Transverse colon (tissue), 4 donors: Measurements from ENCODE around the gene ITGB2. TPM values are rescaled to one million over a fixed set of nuclear protein-coding genes. Genes with fewer than 3 reads are reported as not detected.
A peak's percentile ranks its signal among the peaks of the same experiment; 100 is the strongest.

Source experiments
- DNase-seq: peaks from one replicate; pipeline ENCODE4 v3.0.0-alpha.2; 2019
- H3K27ac ChIP-seq, 4 donors: fragments of 200-600 bp; sonication (generic); 2 replicates each; pipeline ENCODE4 v1.5.1; 2016 to 2018; ENCODE audit warnings: inconsistent platforms in 4 of 4
- H3K27me3 ChIP-seq: fragments of 200-600 bp; sonication (generic); 2 replicates; pipeline ENCODE4 v1.5.1; 2017; ENCODE audit warnings: inconsistent platforms
- H3K36me3 ChIP-seq, 4 donors: fragments of 200-600 bp; sonication (generic); 2 replicates each; pipeline ENCODE4 v1.5.1; 2017 to 2019; ENCODE audit warnings: inconsistent platforms in 4 of 4
- H3K4me1 ChIP-seq, 4 donors: fragments of 200-600 bp; sonication (generic); 2 replicates each; pipeline ENCODE4 v1.5.1; 2017 to 2020; ENCODE audit warnings: inconsistent platforms in 4 of 4
- H3K4me3 ChIP-seq, 4 donors: fragments of 200-600 bp; sonication (generic); 1 replicate in 1 of 4; 2 replicates in 3 of 4; pipeline versions ENCODE4 v1.5.1 to v1.6.1; 2017 to 2019; ENCODE audit warnings: inconsistent platforms in 4 of 4
- H3K9me3 ChIP-seq, 2 donors: fragments of 200-600 bp; sonication (generic); 2 replicates each; pipeline ENCODE4 v1.5.1; 2017 to 2019; ENCODE audit warnings: inconsistent platforms in 2 of 2
- CTCF ChIP-seq, 5 experiments: fragments of 200-600 bp in 3 of 5; fragments of 450-650 bp in 2 of 5; sonication (generic) in 3 of 5; IDR thresholded peaks; 1 replicate in 2 of 5; 2 replicates in 3 of 5; pipeline ENCODE4 v1.5.1; 2016 to 2017; ENCODE audit warnings: antibody characterized with exemption in 5 of 5, inconsistent platforms in 3 of 5, mild to moderate bottlenecking in 2 of 5, moderate library complexity in 1 of 5
- EP300 ChIP-seq: sonication (generic); formaldehyde crosslinking; IDR thresholded peaks from one replicate; pipeline ENCODE4 v1.6.1; 2017; ENCODE audit warnings: antibody characterized with exemption, low read depth
- POLR2A ChIP-seq: fragments of 450-650 bp; IDR thresholded peaks from one replicate; pipeline ENCODE4 v1.6.1; 2016; ENCODE audit warnings: antibody characterized with exemption, mild to moderate bottlenecking, moderate library complexity
- POLR2AphosphoS5 ChIP-seq, 3 donors: sonication (generic); formaldehyde crosslinking; IDR thresholded peaks; one replicate each; pipeline ENCODE4 v1.6.1; 2016; ENCODE audit warnings: antibody characterized with exemption in 3 of 3
- WGBS, 2 donors: methylation state at CpG; one replicate each; pipeline ENCODE4 v1.1.5; 2018; ENCODE audit warnings: low coverage in 1 of 2; 5-methylcytosine and 5-hydroxymethylcytosine counted together
- in situ Hi-C, 4 donors: fragments of 200-750 bp; cut with MboI; loops; one replicate each; pipeline versions ENCODE4 v1.15.0 to v1.15.1; 2017; ENCODE audit warnings: low sequenced_read_pairs in 3 of 4, low pct_ligation_motif_present in 1 of 4, low pct_unique_long_range_greater_than_20kb in 1 of 4
- intact Hi-C: fragments of 100-400 bp; cut with DNase I; formaldehyde crosslinking; loops from one replicate; pipeline ENCODE4 v1.15.1; 2023; ENCODE audit warnings: low total_unique reads
- total RNA-seq, 4 donors: library from RNA; depleted of rRNA; stranded (reverse); fragments of >200 nt; gene quantifications; one replicate each; pipeline ENCODE4 v1.1.0, GENCODE V29; 2016

The ITGB2 gene
- total RNA-seq, 4 donors from 2014 or later = 14.2 to 32.4 (median 24.9) TPM

- no peaks in the 10 kb centered on the region for H3K27me3 ChIP-seq
- intact Hi-C loops = no loop called here
- WGBS, 2 donors = 24% methylated on average over 1 of the region's 1 CpG; no CpG with 5 or more reads in 1 of the 2 donors
- no peak for DNase-seq
- H3K9me3 ChIP-seq = no peaks in the 10 kb centered on the region
- H3K4me3 ChIP-seq = peak overlapping the region in 3 of 4 donors; percentile 10 to 39 (median 23)
- peaks cover 0 to 11% (median 4%) of the 10 kb centered on the region in 4 donors for H3K36me3 ChIP-seq
- in situ Hi-C loops = no loop called here
- peaks cover 16 to 47% (median 41%) of the 10 kb centered on the region in 4 donors for H3K4me1 ChIP-seq
- TF ChIP-seq POLR2AphosphoS5 (IDR thresholded peaks at IDR 0.05) (no peak), CTCF (IDR thresholded peaks at IDR 0.05) (no peak), EP300 (no peak), POLR2A (no peak)
- H3K27ac ChIP-seq = peak overlapping the region in 1 of 4 donors; percentile 22
These were observed 74.5 kb downstream of the ITGB2 start for GRCh38 chr21:44846224-44846484.

GRCh38 chr21:44845418-44846223 lies 75.1 kb downstream of the ITGB2 start:
- peaks cover 0 to 6% (median 2%) of the 10 kb centered on the region in 4 donors for H3K36me3 ChIP-seq
- no peak for TF ChIP-seq POLR2AphosphoS5 (IDR thresholded peaks at IDR 0.05)
- peak in 3 of 5 experiments; percentile 13 to 25 (median 19) for TF ChIP-seq CTCF (IDR thresholded peaks at IDR 0.05)
- no peaks in the 10 kb centered on the region for H3K9me3 ChIP-seq
- H3K27ac ChIP-seq = peak overlapping the region in 1 of 4 donors; percentile 22
- WGBS, 2 donors = 7% methylated on average over 28 of the region's 34 CpGs; no CpG with 5 or more reads in 1 of the 2 donors
- peak; percentile 68 for DNase-seq
- peak overlapping the region in 3 of 4 donors; percentile 10 to 39 (median 23) for H3K4me3 ChIP-seq
- peaks cover 16 to 42% (median 39%) of the 10 kb centered on the region in 4 donors for H3K4me1 ChIP-seq
- in situ Hi-C loops (no loop called here), intact Hi-C loops (no loop called here)
- no peaks in the 10 kb centered on the region for H3K27me3 ChIP-seq

- in situ Hi-C loops (no loop called here), intact Hi-C loops (no loop called here)
- no peak overlapping the region for H3K4me3 ChIP-seq
- no peak for DNase-seq
- TF ChIP-seq CTCF (IDR thresholded peaks at IDR 0.05) (no peak), POLR2AphosphoS5 (IDR thresholded peaks at IDR 0.05) (no peak), EP300 (no peak), POLR2A (no peak)
- no peak overlapping the region for H3K27ac ChIP-seq
- peaks cover 16 to 30% (median 29%) of the 10 kb centered on the region in 4 donors for H3K4me1 ChIP-seq
- no peaks in the 10 kb centered on the region for H3K9me3 ChIP-seq
- 78% methylated on average over 11 to 16 of the region's 16 CpGs for WGBS, 2 donors
- no peaks in the 10 kb centered on the region for H3K36me3 ChIP-seq
- H3K27me3 ChIP-seq = no peaks in the 10 kb centered on the region
These were observed 76.4 kb downstream of the ITGB2 start for GRCh38 chr21:44844256-44844655.

GRCh38 chr21:44842721-44843445 lies 77.8 kb downstream of the ITGB2 start:
- Histone ChIP-seq H3K27ac (no peak overlapping the region), H3K4me1 (peaks cover 16 to 22% (median 18%) of the 10 kb centered on the region in 4 donors), H3K4me3 (no peak overlapping the region), H3K36me3 (no peaks in the 10 kb centered on the region), H3K9me3 (no peaks in the 10 kb centered on the region), H3K27me3 (no peaks in the 10 kb centered on the region)
- WGBS, 2 donors = 80% methylated on average over 23 of the region's 23 CpGs; no CpG with 5 or more reads in 1 of the 2 donors
- DNase-seq = no peak
- intact Hi-C loops (no loop called here), in situ Hi-C loops (no loop called here)
- TF ChIP-seq CTCF (IDR thresholded peaks at IDR 0.05) (no peak), POLR2A (no peak), POLR2AphosphoS5 (IDR thresholded peaks at IDR 0.05) (no peak), EP300 (no peak)
